H1 (cell line): Measurements from ENCODE around the gene S100A12. TPM values are rescaled to one million over a fixed set of nuclear protein-coding genes. Genes with fewer than 3 reads are reported as not detected.

ENCODE experiments used
- CTCF ChIA-PET: fragments of 300-600 bp; sonication (Branson Sonifier 250); formaldehyde crosslinking; loops from one replicate; lab custom pipeline; 2021; ENCODE audit not compliant: partially characterized antibody; lab: Charles Lee
- POLR2A ChIA-PET: fragments of 300-600 bp; sonication (Branson Sonifier 250); formaldehyde crosslinking; loops from one replicate; lab custom pipeline; 2021; ENCODE audit warnings: inconsistent platforms; ENCODE audit not compliant: partially characterized antibody; lab: Charles Lee
- DNase-seq, 2 experiments: peaks; one replicate each; pipeline versions ENCODE4 v3.0.0 to v3.0.0-alpha.2; 2010 to 2022; ENCODE audit warnings: low spot score in 2 of 2, low read depth in 1 of 2, mixed read lengths in 1 of 2
- FAIRE-seq: peaks from 2 replicates; lab custom pipeline; 2011; peaks lifted over from hg19 to GRCh38; lab: Jason Lieb, UNC
- H2AFZ ChIP-seq: 2 replicates; pipeline ENCODE4 v1.8.1; 2012; ENCODE audit warnings: low read length, inconsistent platforms
- H2AK5ac ChIP-seq: 2 replicates; pipeline ENCODE4 v1.6.1; 2013; ENCODE audit warnings: low read depth, low read length
- H2BK120ac ChIP-seq: replicated peaks from 2 replicates; pipeline ENCODE3; 2013; ENCODE audit warnings: low read depth, low read length, inconsistent platforms
- H2BK12ac ChIP-seq: 2 replicates; pipeline ENCODE4 v1.6.1; 2013; ENCODE audit warnings: low read depth, low read length
- H2BK15ac ChIP-seq: 2 replicates; pipeline ENCODE4 v1.6.1; 2013; ENCODE audit warnings: low read length
- H2BK20ac ChIP-seq: 2 replicates; pipeline ENCODE4 v1.6.1; 2013; ENCODE audit warnings: low read length
- H2BK5ac ChIP-seq: 2 replicates; pipeline ENCODE4 v1.6.1; 2013; ENCODE audit warnings: low read depth, low read length
- H3K14ac ChIP-seq: 2 replicates; pipeline ENCODE4 v1.6.1; 2013; ENCODE audit warnings: inconsistent platforms; ENCODE audit not compliant: insufficient read length
- H3K18ac ChIP-seq: 2 replicates; pipeline ENCODE4 v1.6.1; 2013; ENCODE audit warnings: low read length; ENCODE audit errors: extremely low read depth
- H3K23ac ChIP-seq: 2 replicates; pipeline ENCODE4 v1.6.1; 2013; ENCODE audit warnings: inconsistent platforms; ENCODE audit not compliant: insufficient read length
- H3K23me2 ChIP-seq: 2 replicates; pipeline ENCODE4 v1.6.1; 2013; ENCODE audit warnings: low read depth, low read length
- H3K27ac ChIP-seq: 2 replicates; pipeline ENCODE4 v1.6.1; 2011; ENCODE audit warnings: low read depth, low read length, inconsistent platforms
- H3K27me3 ChIP-seq, 4 experiments: replicated peaks in 1 of 4; 1 replicate in 1 of 4; 2 replicates in 3 of 4; pipeline versions ENCODE4 v1.6.1 to v1.8.1; 2011 to 2013; ENCODE audit warnings: low read length in 3 of 4, mild to moderate bottlenecking in 3 of 4, inconsistent platforms in 2 of 4, mixed read lengths in 2 of 4, moderate library complexity in 1 of 4; ENCODE audit not compliant: control insufficient read depth in 3 of 4, insufficient read depth in 3 of 4; ENCODE audit errors: extremely low read depth in 1 of 4
- H3K36me3 ChIP-seq, 4 experiments: 2 replicates each; pipeline versions ENCODE4 v1.6.1 to v1.8.1; 2011 to 2013; ENCODE audit warnings: mild to moderate bottlenecking in 4 of 4, low read length in 3 of 4, moderate library complexity in 2 of 4, control low read depth in 1 of 4, inconsistent platforms in 1 of 4; ENCODE audit not compliant: insufficient read depth in 4 of 4, control insufficient read depth in 2 of 4
- H3K4ac ChIP-seq: replicated peaks from 2 replicates; pipeline ENCODE3; 2013; ENCODE audit warnings: low read length, low read depth, mixed read lengths, inconsistent platforms; ENCODE audit not compliant: insufficient read length
- H3K4me1 ChIP-seq, 4 experiments: replicated peaks in 1 of 4; 1 replicate in 1 of 4; 2 replicates in 3 of 4; pipeline versions ENCODE4 v1.6.1 to v1.8.1; 2011 to 2013; ENCODE audit warnings: low read length in 3 of 4, inconsistent platforms in 2 of 4, mixed read lengths in 1 of 4; ENCODE audit not compliant: insufficient read depth in 4 of 4, control insufficient read depth in 3 of 4
- H3K4me2 ChIP-seq, 2 experiments: 2 replicates each; pipeline versions ENCODE4 v1.6.1 to v1.8.1; 2011 to 2013; ENCODE audit warnings: low read depth in 2 of 2, low read length in 2 of 2, control low read depth in 1 of 2, inconsistent platforms in 1 of 2, mild to moderate bottlenecking in 1 of 2; ENCODE audit not compliant: insufficient read depth in 1 of 2
- H3K4me3 ChIP-seq, 4 experiments: fragments of 200-600, 300-600 bp in 1 of 4; sonication (generic), shearing (Covaris generic), sonication (Bioruptor Twin) in 1 of 4; 2 replicates each; pipeline versions ENCODE4 v1.5.1 to v1.8.1; 2011 to 2016; ENCODE audit warnings: low read length in 4 of 4, low read depth in 3 of 4, control low read depth in 2 of 4, inconsistent platforms in 2 of 4, mild to moderate bottlenecking in 2 of 4, mixed read lengths in 1 of 4, moderate library complexity in 1 of 4; ENCODE audit not compliant: insufficient read depth in 2 of 4; ENCODE audit errors: extremely low read depth in 1 of 4
- H3K56ac ChIP-seq: replicated peaks from 2 replicates; pipeline ENCODE3; 2013; ENCODE audit warnings: low read depth, mild to moderate bottlenecking, mixed read lengths, low read length, inconsistent platforms; ENCODE audit not compliant: insufficient read length
- H3K79me1 ChIP-seq: 2 replicates; pipeline ENCODE4 v1.6.1; 2013; ENCODE audit warnings: low read depth, low read length, control low read depth
- H3K79me2 ChIP-seq, 2 experiments: 2 replicates each; pipeline versions ENCODE4 v1.6.1 to v1.8.1; 2012 to 2013; ENCODE audit warnings: low read length in 2 of 2, mild to moderate bottlenecking in 2 of 2, inconsistent platforms in 1 of 2; ENCODE audit not compliant: insufficient read depth in 2 of 2, control insufficient read depth in 1 of 2
- H3K9ac ChIP-seq, 4 experiments: replicated peaks in 1 of 4; 1 replicate in 1 of 4; 2 replicates in 3 of 4; pipeline versions ENCODE4 v1.6.1 to v1.8.1; 2011 to 2013; ENCODE audit warnings: low read depth in 3 of 4, low read length in 3 of 4, control low read depth in 2 of 4, mild to moderate bottlenecking in 2 of 4, moderate library complexity in 2 of 4, inconsistent platforms in 1 of 4; ENCODE audit errors: extremely low read depth in 1 of 4
- H3K9me3 ChIP-seq, 2 experiments: 2 replicates each; pipeline versions ENCODE4 v1.6.1 to v1.8.1; 2012 to 2013; ENCODE audit warnings: mild to moderate bottlenecking in 2 of 2, moderate library complexity in 2 of 2, control low read depth in 1 of 2, inconsistent platforms in 1 of 2, low read depth in 1 of 2, low read length in 1 of 2, mixed read lengths in 1 of 2; ENCODE audit not compliant: insufficient read depth in 2 of 2
- H4K20me1 ChIP-seq, 2 experiments: replicated peaks in 1 of 2; 2 replicates each; pipeline versions ENCODE3 to v1.8.1; 2011 to 2013; ENCODE audit warnings: inconsistent platforms in 2 of 2, low read length in 2 of 2, mild to moderate bottlenecking in 1 of 2; ENCODE audit not compliant: insufficient read depth in 2 of 2, control insufficient read depth in 1 of 2
- H4K5ac ChIP-seq: 2 replicates; pipeline ENCODE4 v1.6.1; 2013; ENCODE audit warnings: low read length, low read depth, mixed read lengths, inconsistent platforms; ENCODE audit not compliant: insufficient read length
- H4K8ac ChIP-seq: 2 replicates; pipeline ENCODE4 v1.8.0; 2013; ENCODE audit warnings: mild to moderate bottlenecking, moderate library complexity, low read length, inconsistent platforms; ENCODE audit not compliant: insufficient read depth; ENCODE audit errors: extremely low read depth
- H4K91ac ChIP-seq: replicated peaks from 2 replicates; pipeline ENCODE3; 2013; ENCODE audit warnings: low read length, mixed read lengths, inconsistent platforms; ENCODE audit not compliant: insufficient read length
- ZNF274 ChIP-seq: IDR thresholded peaks from 2 replicates; pipeline ENCODE4 v1.7.0; 2012; ENCODE audit warnings: low read length, borderline replicate concordance; ENCODE audit errors: extremely low read depth
- WGBS, 2 experiments: shearing (Covaris generic) in 1 of 2; methylation state at CpG; one replicate each; pipeline versions ENCODE4 v1.1.6 to v1.1.7; 2013 to 2015; ENCODE audit warnings: low lambda C conversion rate in 2 of 2, mixed read lengths in 2 of 2, inconsistent platforms in 1 of 2, low coverage in 1 of 2, missing lambda C conversion rate in 1 of 2; ENCODE audit not compliant: insufficient replicate concordance in 2 of 2, insufficient coverage in 1 of 2, insufficient read length in 1 of 2; ENCODE audit errors: extremely low coverage in 1 of 2, missing lambda C conversion rate in 1 of 2; 5-methylcytosine and 5-hydroxymethylcytosine counted together
- polyA plus RNA-seq, 7 experiments: library from polyadenylated mRNA; depleted of rRNA in 3 of 7; stranded (reverse) in 5 of 7; unstranded in 2 of 7; fragments of >200 nt in 5 of 7; fragments of 200-250 nt in 2 of 7; gene quantifications; 1 replicate in 5 of 7; 2 replicates in 1 of 7; 4 replicates in 1 of 7; pipeline versions ENCODE4 v1.2.1 to v1.2.3, GENCODE V29; 2011 to 2013; ENCODE audit warnings: missing spikeins in 2 of 7, mixed read lengths in 2 of 7
- total RNA-seq: library from RNA; stranded (reverse); fragmentation: NEBNext Ultra II Directional; extraction: Animal tissue kit (Norgen Biotek cat#: 25700); gene quantifications from 2 replicates; pipeline ENCODE4 v1.2.1, GENCODE V29; 2021

S100A12 gene
- total and polyA plus RNA-seq, 2 of the 8 experiments (the other 6 are each of a cell fraction or from before 2014, with no cell fraction given), result not detected

- FAIRE-seq, result no peak
- Histone ChIP-seq H4K91ac (no peak overlapping the region), H3K27ac (no peak overlapping the region), H3K4me1 (no peaks in the 10 kb centered on the region), H2BK15ac (no peak overlapping the region), H2BK20ac (no peak overlapping the region), H3K9ac (no peak overlapping the region), H3K23ac (no peak overlapping the region), H3K4ac (no peak overlapping the region), H2AK5ac (no peak overlapping the region), H4K5ac (no peak overlapping the region), H3K27me3 (peaks cover 0 to 2% (median 0%) of the 10 kb centered on the region in 4 experiments; a peak in 1 of 7 replicates), H2AFZ (no peak overlapping the region), H3K9me3 (no peaks in the 10 kb centered on the region), H4K8ac (no peak overlapping the region), H3K56ac (no peak overlapping the region), H3K18ac (no peak overlapping the region), H3K23me2 (no peaks in the 10 kb centered on the region), H3K14ac (no peak overlapping the region), H4K20me1 (no peaks in the 10 kb centered on the region), H3K36me3 (no peaks in the 10 kb centered on the region), H2BK12ac (no peak overlapping the region), H2BK5ac (no peak overlapping the region), H3K4me3 (no peak overlapping the region), H2BK120ac (no peak overlapping the region), H3K79me2 (no peaks in the 10 kb centered on the region), H3K4me2 (no peak overlapping the region), H3K79me1 (no peaks in the 10 kb centered on the region)
- WGBS, 2 experiments, result 95% methylated on average over 4 of the region's 5 CpGs; no CpG with 5 or more reads in 1 of the 2 experiments
- ChIA-PET CTCF (interaction anchor here (0.8 to 4.7 kb wide), 6 partner anchors 10 to 101 kb away, joined by 3 to 33 read pairs (median 6); no protein-coding TSS in a partner anchor), POLR2A (no interaction called here)
- TF ChIP-seq ZNF274, result no peak
- no peak for DNase-seq
These were observed 19.0 kb upstream of the S100A12 start for GRCh38 chr1:153394391-153394790.
